SU-DHL-6 (cell line): ENCODE measurements around the gene GRK6.
A peak's percentile ranks its signal among the peaks of the same experiment; 100 is the strongest.

Experiments used
- CTCF ChIP-seq: fragments of 200-600 bp; sonication (generic); IDR thresholded peaks from one replicate; pipeline ENCODE4 v1.5.1; 2017; ENCODE audit warnings: antibody characterized with exemption, mild to moderate bottlenecking, low read length, moderate library complexity; ENCODE audit not compliant: insufficient read depth, poor library complexity, severe bottlenecking
- EZH2phosphoT487 ChIP-seq: fragments of 200-600 bp; sonication (generic), shearing (Covaris generic); conservative IDR thresholded peaks from 2 replicates; pipeline ENCODE4 v1.6.1; 2018; ENCODE audit warnings: mild to moderate bottlenecking, antibody characterized with exemption, low read length, moderate library complexity, mixed read lengths

DNA sequence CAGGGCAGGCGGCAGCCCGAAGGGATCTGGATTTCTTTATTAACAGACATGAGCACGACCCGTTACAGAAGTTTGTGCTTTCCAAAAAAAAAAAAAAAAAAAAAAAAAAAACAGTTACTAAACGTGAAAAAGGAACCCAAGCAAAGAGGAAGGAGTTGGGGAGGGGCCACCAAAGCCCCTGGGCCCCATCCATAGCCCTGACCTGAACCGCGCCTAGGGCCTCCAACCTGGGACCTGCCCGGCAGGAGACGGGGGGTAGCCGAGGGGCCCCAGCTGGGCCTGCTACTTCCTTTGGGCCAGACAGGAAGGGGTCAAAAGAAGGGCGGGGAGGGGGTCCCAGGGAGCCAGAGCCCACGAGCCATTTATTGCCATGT, 30.1 kb downstream of the GRK6 start:
- TF ChIP-seq CTCF: peak; percentile 6
- no peak for TF ChIP-seq EZH2phosphoT487
